Loucy (cell line): ENCODE measurements around the gene CACYBP.

ENCODE experiments used
- H2AFZ ChIP-seq: fragments of 200-600 bp; sonication (generic); 2 replicates; pipeline ENCODE4 v1.6.0; 2016; ENCODE audit warnings: antibody characterized with exemption, mild to moderate bottlenecking, low read length, moderate library complexity
- H3F3A ChIP-seq: fragments of 200-600 bp; 2 replicates; pipeline ENCODE4 v1.6.0; 2016; ENCODE audit warnings: antibody characterized with exemption, low read depth, mild to moderate bottlenecking
- H3K27me3 ChIP-seq: fragments of 200-600 bp; sonication (generic); 2 replicates; pipeline ENCODE4 v1.6.1; 2014; ENCODE audit warnings: low read length, mild to moderate bottlenecking; ENCODE audit not compliant: insufficient read depth, poor library complexity, severe bottlenecking
- H3K36me3 ChIP-seq: fragments of 200-600 bp; sonication (generic); 2 replicates; pipeline ENCODE4 v1.6.1; 2016; ENCODE audit warnings: low read length; ENCODE audit not compliant: insufficient read depth
- H3K4me1 ChIP-seq: fragments of 200-600 bp; sonication (generic); 2 replicates; pipeline ENCODE4 v1.5.1; 2014; ENCODE audit warnings: low read length, mild to moderate bottlenecking; ENCODE audit not compliant: insufficient read depth, poor library complexity, severe bottlenecking
- H3K4me2 ChIP-seq: fragments of 200-600 bp; sonication (generic); 2 replicates; pipeline ENCODE4 v1.6.0; 2014; ENCODE audit warnings: antibody characterized with exemption, low read length, low read depth, mild to moderate bottlenecking; ENCODE audit not compliant: poor library complexity, severe bottlenecking
- H3K4me3 ChIP-seq: fragments of 200-600 bp; sonication (generic); 2 replicates; pipeline ENCODE4 v1.5.1; 2014; ENCODE audit warnings: low read length, mild to moderate bottlenecking, mixed read lengths; ENCODE audit not compliant: poor library complexity, severe bottlenecking
- H3K79me2 ChIP-seq: fragments of 200-600 bp; sonication (generic); 2 replicates; pipeline ENCODE4 v1.6.1; 2014; ENCODE audit warnings: low read length; ENCODE audit not compliant: insufficient read depth
- H3K9ac ChIP-seq: fragments of 200-600 bp; sonication (generic); 2 replicates; pipeline ENCODE4 v1.6.0; 2014; ENCODE audit warnings: mild to moderate bottlenecking, low read depth, low read length, moderate library complexity; ENCODE audit not compliant: poor library complexity, severe bottlenecking
- H3K9me2 ChIP-seq: fragments of 200-600 bp; sonication (generic); replicated peaks from 2 replicates; pipeline ENCODE4 v1.6.1; 2016; ENCODE audit warnings: low read depth, low read length, mixed read lengths
- H3K9me3 ChIP-seq: fragments of 200-600 bp; sonication (generic); 2 replicates; pipeline ENCODE4 v1.6.1; 2014; ENCODE audit warnings: mild to moderate bottlenecking, antibody characterized with exemption, low read length, low read depth; ENCODE audit not compliant: insufficient read depth
- H4K20me1 ChIP-seq: fragments of 200-600 bp; sonication (generic); 2 replicates; pipeline ENCODE4 v1.6.0; 2014; ENCODE audit warnings: antibody characterized with exemption, low read length, mild to moderate bottlenecking; ENCODE audit not compliant: insufficient read depth, poor library complexity, severe bottlenecking
- EZH2phosphoT487 ChIP-seq: fragments of 200-600 bp; IDR thresholded peaks from 2 replicates; pipeline ENCODE4 v1.6.1; 2018; ENCODE audit warnings: antibody characterized with exemption, mild to moderate bottlenecking, moderate library complexity, borderline replicate concordance
- TF ChIP-seq, protein P1 (sequence below): fragments of 200-600 bp; sonication (generic); conservative IDR thresholded peaks from 2 replicates; pipeline ENCODE4 v1.5.1; 2014; ENCODE audit warnings: mild to moderate bottlenecking, antibody characterized with exemption, low read length

Gene CACYBP

DNA sequence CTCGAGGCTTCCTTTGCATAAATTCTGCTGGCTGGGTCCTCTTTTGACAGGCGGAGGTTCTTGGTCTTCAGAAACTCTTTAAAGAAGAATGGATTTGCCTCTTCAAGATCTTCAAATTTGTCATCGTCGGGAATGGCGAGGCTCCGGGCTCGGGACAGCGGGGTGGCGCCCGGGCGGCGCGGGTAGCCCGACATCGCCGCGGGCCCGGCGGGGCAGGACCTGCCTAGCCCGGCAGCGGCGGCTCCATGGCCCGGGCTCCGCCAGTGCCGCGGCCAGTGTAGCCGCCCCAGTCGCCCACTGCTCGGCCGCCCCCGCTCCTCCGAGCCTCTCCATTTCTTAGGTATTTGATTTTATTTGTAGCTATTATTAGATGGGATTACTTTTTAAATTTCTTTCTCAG lies 45.8 kb downstream of the CACYBP start:
- Histone ChIP-seq H4K20me1 (no peaks in the 10 kb centered on the region), H3K9ac (no peak overlapping the region), H2AFZ (no peak overlapping the region), H3K9me3 (no peaks in the 10 kb centered on the region), H3K9me2 (no peaks in the 10 kb centered on the region), H3K4me2 (no peak overlapping the region), H3K4me3 (no peak overlapping the region), H3K4me1 (no peaks in the 10 kb centered on the region), H3K79me2 (no peaks in the 10 kb centered on the region), H3K36me3 (no peaks in the 10 kb centered on the region), H3K27me3 (no peaks in the 10 kb centered on the region), H3F3A (no peaks in the 10 kb centered on the region)
- TF ChIP-seq, protein P1, sequence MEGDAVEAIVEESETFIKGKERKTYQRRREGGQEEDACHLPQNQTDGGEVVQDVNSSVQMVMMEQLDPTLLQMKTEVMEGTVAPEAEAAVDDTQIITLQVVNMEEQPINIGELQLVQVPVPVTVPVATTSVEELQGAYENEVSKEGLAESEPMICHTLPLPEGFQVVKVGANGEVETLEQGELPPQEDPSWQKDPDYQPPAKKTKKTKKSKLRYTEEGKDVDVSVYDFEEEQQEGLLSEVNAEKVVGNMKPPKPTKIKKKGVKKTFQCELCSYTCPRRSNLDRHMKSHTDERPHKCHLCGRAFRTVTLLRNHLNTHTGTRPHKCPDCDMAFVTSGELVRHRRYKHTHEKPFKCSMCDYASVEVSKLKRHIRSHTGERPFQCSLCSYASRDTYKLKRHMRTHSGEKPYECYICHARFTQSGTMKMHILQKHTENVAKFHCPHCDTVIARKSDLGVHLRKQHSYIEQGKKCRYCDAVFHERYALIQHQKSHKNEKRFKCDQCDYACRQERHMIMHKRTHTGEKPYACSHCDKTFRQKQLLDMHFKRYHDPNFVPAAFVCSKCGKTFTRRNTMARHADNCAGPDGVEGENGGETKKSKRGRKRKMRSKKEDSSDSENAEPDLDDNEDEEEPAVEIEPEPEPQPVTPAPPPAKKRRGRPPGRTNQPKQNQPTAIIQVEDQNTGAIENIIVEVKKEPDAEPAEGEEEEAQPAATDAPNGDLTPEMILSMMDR: no peak
- TF ChIP-seq EZH2phosphoT487: no peak

DNA sequence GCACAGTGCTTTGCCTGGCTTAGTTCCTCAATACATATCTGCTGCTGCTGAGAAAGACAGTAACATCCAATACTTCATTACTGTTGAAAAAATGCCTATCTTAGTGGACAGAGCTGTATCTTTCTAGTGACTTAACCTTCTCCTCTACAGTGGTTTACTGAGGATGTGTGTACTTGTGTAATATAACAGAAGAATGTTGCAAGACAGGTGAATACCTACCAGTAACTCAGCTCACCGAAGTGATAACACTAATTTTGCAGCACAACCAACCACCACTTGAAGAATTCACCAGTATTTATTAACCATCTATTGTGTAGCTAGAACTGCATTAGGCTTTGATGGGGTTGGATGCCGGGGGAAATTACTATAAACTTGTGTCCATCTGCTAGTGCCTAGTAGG lies 51.2 kb downstream of the CACYBP start:
- Histone ChIP-seq H3K36me3 (no peaks in the 10 kb centered on the region), H3K4me3 (no peak overlapping the region), H3K4me1 (no peaks in the 10 kb centered on the region)

DNA sequence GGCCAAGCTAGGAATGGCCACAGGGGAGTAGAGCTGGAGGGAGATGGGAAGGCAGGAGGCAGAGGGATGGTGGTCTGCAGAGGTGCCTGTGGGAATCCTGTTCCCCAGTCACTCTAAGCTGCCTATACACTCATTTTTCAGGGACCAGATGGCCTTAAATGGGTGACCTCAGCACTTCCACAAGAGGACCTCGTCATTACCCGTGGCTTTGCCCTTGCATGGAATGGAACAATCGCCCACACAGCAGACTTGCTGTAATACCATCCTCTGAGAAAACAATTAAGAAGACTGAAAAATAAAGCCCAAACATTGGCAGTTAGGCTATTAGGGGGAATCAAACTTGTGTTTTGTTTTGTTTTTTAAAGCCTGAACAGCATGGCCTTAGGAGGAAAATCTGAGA lies 55.0 kb downstream of the CACYBP start:
- Histone ChIP-seq H3K4me3 (no peak overlapping the region), H3K9me2 (no peaks in the 10 kb centered on the region), H3F3A (no peaks in the 10 kb centered on the region), H3K4me2 (no peak overlapping the region), H3K4me1 (peaks cover 7% of the 10 kb centered on the region), H3K36me3 (no peaks in the 10 kb centered on the region), H3K9ac (no peak overlapping the region), H3K27me3 (no peaks in the 10 kb centered on the region), H2AFZ (no peak overlapping the region), H3K79me2 (no peaks in the 10 kb centered on the region), H4K20me1 (no peaks in the 10 kb centered on the region), H3K9me3 (no peaks in the 10 kb centered on the region; the same call in 1 of the 2 replicates)
- TF ChIP-seq, protein P1: no peak
- TF ChIP-seq EZH2phosphoT487: no peak

More for the DNA sequence above, 51.2 kb downstream of the CACYBP start:
- TF ChIP-seq, protein P1: no peak
- no peak for TF ChIP-seq EZH2phosphoT487
- Histone ChIP-seq H3K27me3 (no peaks in the 10 kb centered on the region), H2AFZ (no peak overlapping the region), H4K20me1 (no peaks in the 10 kb centered on the region), H3K9me2 (no peaks in the 10 kb centered on the region), H3K9ac (no peak overlapping the region), H3K9me3 (no peaks in the 10 kb centered on the region), H3K4me2 (no peak overlapping the region), H3K79me2 (no peaks in the 10 kb centered on the region), H3F3A (no peaks in the 10 kb centered on the region)
